Measurements from ENCODE around the gene CIC. TPM values are rescaled to one million over a fixed set of nuclear protein-coding genes. Genes with fewer than 3 reads are reported as not detected.
"Not testable (repeated sequence)": the region's sequence is repeated elsewhere in the genome, so short reads cannot be mapped to it uniquely, and the experiment has no call there.

CIC gene
- total RNA-seq, 1 donor from 2014 or later, result 33.7 TPM

DNA sequence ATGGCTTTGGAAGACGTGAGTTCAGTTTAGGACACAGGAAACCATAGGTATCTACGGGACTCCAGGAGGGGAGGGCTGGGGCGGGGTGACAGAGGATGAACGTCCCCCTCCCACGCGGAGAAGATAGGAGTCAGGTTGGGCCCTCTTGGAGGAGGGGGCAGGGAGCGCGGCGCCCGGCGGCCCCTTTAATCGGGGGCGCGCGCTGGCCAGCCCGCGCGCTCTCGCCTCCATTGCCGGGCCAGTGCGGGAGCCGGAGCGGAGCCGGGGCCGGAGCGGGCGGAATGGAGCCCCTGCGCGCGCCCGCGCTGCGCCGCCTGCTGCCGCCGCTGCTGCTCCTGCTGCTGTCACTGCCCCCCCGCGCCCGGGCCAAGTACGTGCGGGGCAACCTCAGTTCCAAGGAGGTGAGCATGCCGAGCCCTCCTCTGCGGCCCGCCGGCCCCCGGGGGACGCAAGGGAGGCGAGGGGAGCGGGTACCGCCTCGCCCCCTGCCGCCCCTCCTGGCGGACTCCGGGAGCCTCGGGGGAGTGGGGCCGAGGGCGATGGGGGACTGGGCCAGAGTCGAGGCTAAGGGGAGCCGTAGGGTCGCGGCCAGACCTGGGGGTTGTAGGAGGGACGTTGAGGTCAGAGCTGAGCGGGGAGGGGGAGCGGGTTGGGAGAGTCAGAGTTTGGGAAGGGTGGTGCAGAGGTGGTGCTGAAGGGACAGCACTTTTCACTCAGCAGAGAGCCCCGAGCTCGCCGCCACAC lies 44.2 kb downstream of the CIC start, which contains the start of gene TMEM145:
Gene TMEM145, plus strand, starts transcription at position 214 of the 744 bp plus-strand sequence. Its CDS starts 68 bp downstream, at position 282.
- DNase-seq, result peak; percentile 73

DNA sequence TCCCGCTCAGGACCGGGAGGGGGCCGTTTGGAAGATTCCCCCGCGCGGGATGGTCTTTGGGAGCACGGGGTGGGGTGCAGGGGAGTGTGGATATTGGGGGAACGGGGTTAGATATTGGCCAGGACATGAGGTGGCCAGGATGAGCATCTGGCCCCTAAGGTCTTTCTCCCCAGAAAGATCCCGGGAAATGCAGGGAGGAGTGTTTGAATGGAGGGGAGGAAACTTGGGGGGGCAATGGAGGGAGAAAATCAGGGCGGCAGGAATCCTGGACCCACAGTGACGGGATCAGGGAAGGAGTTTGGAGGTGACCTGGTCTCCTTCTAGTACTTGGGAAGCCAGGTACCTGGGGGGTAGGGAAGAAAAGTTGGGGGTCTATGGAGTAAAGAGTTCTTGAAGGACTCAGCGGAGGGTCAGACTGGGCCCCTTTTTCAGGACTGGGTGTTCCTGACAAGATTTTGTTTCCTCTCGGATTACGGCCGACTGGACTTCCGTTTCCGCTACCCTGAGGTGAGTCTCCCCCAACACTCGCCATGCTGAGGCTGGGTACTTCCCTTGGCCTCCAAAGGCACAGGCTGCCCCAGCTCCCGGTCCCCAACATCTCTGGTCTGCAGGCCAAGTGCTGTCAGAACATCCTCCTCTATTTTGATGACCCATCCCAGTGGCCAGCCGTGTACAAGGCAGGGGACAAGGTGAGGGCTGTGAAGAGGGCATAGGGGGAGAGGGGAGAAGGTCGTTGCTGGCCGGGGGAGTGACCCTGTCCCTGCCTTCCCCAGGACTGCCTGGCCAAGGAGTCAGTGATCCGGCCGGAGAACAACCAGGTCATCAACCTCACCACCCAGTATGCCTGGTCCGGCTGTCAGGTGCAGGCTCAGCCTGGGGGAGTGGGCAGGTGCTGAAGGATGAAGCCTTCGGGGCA lies 45.0 kb downstream of the CIC start:
- no peak for DNase-seq

DNA sequence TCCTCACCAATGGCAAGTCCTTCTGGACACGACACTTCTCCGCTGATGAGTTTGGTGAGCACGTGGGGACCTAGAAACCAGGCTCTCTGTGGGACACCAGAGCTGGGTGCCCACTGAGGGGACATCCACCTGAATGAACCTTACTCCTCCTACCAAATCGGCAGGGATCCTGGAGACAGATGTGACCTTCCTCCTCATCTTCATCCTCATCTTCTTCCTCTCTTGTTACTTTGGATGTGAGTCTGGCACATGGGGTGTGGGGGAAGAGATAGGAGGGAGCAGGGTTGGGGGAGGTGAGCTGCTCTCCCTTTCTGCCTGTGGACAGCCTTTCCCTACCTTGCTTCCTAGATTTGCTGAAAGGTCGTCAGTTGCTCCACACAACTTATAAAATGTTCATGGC lies 46.0 kb downstream of the CIC start:
- no peak for DNase-seq

DNA sequence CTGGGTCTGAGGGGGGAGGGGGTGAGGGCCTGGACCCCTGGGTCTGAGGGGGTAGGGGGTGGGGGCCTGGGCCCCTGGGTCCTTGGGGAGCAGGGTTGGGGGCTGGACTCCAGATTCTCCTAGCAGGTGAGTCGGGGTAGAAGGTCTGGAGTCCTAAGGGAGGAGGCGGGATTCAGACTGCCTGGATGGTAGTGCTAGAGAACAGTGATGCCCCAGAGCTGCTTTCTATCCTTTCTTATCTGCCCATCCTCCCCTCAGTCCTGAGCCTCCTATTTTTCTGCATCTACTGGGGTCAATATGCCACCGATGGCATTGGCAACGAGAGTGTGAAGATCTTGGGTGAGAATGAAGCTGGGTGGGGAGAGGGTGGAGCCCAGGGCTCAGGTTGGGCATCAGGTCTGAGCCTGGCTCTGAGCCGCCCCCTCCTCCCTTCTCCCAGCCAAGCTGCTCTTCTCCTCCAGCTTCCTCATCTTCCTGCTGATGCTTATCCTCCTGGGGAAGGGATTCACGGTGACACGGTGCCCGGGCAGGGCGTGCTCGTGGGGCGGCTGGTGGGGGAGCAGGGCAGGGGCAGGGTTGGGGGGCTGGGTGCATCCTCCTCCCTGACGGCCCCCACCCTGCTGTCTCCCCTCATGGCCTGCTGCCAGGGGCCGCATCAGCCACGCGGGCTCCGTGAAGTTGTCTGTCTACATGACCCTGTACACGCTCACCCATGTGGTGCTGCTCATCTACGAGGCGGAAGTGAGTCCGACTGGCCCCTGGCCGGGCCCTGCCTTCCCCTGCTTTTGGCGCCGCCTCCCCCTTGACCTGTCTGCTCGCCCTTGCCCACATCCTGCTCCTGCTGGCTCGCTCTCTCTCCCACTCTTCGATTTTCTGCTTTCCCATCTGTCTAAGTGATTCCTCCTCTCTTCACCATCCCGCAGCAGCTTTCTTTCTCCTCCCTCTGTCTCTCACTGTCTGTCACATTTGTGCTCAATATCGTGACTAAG lies 47.5 kb downstream of the CIC start:
- DNase-seq, result no peak

DNA sequence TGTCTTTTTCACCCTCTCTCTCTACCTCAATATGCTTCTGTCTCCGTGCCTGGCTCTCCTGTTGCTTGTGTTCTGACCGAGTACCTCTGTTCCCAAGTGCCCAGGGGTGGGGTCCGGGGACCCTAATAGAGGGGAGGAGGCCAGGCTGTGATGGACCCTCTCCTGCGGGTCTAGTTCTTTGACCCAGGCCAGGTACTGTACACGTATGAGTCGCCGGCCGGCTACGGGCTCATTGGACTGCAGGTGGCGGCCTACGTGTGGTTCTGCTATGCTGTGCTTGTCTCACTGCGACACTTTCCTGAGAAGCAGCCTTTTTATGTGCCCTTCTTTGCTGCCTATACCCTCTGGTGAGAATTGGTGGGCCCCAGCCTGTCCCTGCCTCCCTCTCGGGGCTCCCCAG lies 48.5 kb downstream of the CIC start:
- no peak for DNase-seq

DNA sequence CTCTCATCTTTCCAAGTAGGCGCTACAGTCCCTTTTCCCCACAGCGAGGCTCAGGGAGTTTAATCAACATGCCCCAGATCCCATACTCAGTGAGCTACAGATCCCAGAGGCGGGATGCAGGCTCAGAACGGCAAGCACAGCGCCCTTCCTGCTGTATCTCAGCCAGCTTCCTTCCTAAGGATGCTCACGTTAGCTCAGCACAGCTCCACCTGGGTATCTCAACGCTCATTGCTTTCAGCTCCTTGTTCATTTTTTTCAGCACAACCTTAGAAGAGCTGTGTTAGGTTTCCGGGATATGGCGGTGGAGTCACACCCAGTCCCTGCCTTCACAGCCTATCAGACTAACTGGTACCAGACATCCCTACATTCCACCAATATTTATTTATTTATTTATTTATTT lies 53.3 kb downstream of the CIC start:
- no peak for DNase-seq

DNA sequence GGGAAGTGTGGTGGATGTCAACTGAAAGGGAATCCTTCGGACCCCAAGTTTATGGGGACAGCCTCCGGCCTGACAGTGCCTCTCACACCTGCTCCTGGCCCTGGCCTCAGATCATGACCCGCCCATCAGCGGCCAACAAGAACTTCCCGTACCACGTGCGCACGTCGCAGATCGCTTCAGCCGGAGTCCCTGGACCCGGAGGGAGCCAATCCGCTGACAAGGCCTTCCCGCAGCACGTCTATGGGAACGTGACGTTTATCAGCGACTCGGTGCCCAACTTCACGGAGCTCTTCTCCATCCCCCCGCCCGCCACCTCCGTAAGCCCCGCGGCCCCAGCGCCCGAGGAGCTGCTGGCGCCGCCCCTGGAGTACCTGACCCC lies 54.4 kb downstream of the CIC start:
- no peak for DNase-seq

DNA sequence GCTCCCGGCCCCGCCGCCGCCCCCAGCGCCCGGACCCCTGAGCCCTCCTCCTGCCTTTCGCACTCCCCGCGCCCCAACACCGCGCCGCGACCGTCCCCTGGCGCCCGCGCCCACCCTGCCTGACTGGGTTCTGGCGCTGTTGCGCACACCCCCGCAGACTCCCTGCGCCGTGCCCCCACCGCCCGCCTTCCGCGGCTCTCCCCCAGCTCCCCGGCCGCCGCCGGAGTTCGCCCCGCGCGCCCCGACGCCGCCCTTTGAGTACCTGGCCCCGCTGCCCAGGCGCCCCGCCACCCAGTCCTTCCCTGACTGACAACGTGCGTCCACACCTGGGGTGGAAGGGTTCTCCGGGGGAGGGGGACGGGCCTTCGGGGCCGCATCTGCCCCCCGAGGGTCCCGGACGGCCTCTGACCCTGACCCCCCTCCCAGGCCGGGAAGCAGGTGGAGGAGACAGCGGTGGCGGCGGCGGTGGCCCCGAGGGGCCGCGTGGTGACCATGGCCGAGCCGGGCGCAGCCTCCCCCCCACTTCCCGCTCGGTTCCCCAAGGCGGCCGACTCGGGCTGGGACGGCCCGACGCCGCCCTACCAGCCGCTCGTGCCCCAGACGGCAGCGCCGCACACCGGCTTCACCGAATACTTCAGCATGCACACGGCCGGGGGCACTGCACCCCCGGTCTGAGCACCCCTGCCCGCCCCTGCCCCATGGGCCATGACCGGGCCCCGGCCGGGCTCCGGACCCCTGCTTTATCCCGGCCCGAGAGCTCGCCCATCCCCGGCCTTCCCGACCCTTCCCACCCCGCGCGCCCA lies 55.0 kb downstream of the CIC start:
- no peak for DNase-seq

DNA sequence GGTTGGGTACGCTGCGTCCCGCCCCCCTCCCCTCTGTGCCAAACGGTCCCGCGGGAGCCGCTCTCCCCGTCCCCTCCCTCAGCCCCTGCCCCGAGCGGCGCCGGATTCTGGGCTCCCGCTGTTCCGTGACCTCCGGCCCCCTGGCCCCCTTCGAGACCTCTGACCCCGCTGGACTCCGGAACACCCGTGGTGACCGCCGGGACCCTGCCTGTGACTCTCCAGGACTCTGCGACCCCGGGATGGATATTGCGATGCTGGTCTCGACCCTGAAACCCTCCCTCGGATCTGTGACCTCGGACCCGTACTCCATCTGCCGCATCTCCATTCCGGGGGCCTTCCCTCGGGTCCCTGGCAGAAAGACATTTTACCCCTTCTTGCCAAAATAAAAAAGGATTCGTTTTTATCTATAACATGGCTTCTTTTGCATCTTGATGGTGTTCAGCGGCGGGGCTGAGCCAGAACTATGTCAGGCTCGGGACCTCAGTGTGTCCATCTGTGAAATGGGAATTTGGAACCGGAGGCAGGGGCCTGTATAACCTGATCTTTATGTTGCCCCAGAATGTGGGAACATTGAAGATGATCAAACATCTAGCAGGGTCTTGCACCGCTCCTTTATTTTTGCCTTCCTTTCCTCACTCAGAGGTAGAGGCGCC lies 55.7 kb downstream of the CIC start:
- DNase-seq, result no peak

DNA sequence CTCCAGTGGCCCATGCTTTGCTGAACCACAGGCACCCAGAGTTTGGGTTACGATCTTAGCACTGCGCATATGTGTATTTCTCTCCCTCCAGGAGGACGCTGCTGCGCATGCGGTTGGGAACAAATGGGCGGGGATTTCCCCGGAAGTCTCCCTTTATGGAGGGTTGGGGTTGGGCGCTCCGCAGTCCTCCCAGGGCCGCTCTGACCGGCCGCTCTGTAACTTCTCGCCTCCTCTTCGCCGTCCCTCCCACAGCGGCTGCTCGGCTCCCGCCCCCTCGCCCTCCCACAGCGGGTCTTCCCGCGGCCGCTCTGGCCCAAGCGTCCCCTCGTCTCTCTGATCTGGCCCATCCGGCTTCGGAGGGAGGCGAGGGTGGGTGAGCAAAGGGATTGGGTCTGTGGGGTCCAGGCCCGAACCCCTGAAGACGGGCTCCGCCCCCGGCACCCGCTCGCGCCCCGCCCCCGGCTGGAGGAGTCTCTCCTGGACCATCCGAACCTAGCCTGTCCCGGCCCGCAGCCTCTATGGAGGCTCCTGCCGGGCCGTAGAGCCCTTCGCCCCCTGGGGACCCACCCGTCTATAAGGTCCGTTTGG lies 56.4 kb downstream of the CIC start, which contains the start of gene MEGF8:
Gene MEGF8, plus strand, starts transcription at position 328 of the 588 bp plus-strand sequence. CDS start 609 bp downstream, outside the sequence.
- DNase-seq, result peak; percentile 100

DNA sequence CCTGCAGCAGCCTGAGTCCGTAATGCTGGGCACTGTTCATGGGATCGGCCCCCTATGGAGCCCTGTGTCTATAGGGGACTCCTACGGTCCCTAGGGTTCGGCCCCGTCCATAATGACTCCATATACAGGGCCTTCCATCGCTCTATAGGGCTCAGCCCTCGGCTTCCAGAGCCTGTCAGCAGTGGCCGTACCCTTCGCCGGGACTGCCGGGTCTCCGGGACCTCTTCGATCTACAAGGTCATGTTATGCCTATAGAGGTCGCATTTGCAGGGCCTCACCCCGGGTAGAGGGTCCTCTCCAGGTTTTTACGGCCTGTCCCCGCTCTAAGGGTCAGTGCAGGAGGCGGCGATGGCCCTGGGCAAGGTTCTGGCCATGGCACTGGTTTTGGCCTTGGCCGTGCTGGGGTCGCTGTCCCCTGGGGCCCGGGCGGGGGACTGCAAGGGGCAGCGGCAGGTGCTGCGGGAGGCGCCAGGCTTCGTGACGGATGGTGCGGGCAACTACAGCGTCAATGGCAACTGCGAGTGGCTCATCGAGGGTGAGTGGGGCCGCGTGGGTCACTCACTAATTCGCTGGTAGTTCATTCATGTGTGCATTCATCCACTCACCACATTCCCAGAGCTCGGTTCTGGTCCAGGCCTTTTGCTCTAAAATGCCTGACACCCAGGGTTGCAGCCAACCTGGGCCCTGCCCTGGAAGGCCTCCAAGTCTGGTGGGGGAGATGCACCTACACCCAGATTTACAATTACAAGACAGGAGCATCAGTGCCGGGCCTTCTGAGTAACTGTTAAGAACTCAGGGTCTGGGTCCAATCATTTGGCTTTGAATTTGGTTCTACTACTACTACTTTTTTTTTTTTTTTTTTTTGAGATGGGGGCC lies 57.1 kb downstream of the CIC start:
- peak; percentile 26 for DNase-seq

DNA sequence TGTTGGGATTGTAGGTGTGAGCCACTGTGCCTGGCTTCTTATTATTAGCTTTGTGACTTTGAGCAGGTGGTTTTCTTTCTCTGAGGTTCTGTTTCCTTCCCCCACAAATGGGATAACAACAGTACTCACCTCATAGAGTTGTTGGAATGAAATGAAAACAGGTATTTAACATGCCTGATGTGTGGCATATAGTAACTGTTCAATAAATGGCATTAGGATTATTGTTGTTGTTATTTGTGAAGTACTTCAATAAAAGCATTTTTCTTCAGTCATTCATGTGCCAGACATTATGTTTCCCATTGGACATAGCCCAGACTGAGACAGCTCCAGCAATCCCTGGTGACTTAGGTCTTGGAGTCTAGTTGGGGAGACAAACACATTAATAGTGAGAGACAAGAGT lies 57.9 kb downstream of the CIC start:
- DNase-seq, result no peak

DNA sequence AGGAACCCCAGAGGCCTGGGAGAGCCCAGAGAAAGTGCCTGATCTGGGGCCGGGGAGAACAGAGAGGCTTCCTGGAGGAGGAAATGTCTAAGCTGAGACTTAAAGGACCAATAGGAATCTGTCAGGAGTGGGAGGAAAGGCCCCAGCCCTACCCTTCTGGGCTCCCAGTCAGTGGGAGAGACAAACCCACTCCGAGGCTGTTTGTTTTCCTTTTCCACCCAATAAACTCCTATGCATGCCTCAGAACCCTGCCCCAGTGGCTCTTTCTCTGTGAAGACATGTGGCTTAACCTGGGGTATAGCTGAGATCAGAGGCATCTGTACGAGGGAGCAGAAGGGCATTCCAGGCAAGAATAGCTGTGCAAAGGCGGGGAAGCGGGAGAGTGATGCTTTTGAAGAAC lies 58.3 kb downstream of the CIC start:
- no peak for DNase-seq

DNA sequence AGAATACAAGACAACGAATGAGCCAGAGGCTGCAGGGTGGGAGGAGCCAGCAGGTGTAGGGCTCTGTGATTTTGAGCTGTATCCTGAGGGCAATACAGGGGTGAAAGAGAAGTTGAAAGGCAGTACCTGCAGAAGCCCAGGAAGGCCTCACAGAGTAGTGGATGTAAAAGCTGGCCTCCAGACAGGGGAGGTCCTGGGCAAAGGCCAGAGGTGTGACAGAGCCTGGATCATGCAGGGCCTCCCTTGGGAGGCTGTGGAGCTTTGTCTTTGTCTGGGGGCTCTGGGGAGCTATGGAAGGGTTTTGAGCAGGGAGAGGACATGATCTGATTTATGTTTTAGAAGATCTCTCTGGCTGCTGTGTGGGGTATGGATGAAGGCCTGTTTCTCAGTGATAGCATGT lies 59.1 kb downstream of the CIC start:
- no peak for DNase-seq

DNA sequence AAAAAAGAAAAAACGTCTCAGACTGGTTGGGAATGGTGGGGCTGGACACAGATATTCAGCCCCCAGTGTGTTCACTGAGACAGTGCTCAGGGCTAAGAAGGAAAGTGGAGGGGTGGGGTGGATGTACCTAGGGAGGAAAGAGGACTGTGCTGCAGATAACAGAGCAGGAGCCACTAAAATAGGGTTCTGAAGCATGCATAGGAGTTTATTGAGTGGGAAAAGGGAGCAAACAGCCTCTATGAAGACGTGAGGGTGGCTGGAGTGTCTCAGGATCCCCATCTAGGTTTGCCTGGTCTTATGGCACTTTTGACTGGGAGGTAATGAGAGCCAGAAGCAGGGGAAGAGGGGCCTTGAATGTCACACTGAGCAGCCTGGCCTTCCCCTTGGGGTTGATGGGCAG lies 59.8 kb downstream of the CIC start:
- DNase-seq, result no peak

DNA sequence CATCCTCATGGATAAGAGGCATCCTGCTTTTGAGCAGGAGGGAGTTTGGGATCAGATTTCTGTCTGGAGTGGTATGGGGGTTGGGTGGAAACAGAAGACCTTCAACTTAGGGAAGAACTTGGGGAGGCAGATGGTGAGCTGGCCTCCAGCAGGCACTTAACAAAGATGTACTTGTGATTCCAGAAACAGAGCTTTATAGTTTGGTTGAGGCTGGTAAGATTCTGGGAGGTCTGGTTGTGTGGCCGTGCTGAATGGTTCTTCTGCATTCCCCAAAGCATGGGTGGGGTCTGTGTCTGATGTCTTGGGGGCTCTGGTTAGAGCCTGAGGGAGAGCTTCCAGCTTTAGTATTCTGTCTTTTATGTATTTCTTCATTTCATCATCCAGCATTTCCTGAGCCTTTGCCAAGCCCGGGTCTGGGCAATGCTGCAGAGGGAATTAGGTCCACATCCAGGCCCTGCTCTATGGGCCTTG lies 61.2 kb downstream of the CIC start:
- DNase-seq, result peak; percentile 64

DNA sequence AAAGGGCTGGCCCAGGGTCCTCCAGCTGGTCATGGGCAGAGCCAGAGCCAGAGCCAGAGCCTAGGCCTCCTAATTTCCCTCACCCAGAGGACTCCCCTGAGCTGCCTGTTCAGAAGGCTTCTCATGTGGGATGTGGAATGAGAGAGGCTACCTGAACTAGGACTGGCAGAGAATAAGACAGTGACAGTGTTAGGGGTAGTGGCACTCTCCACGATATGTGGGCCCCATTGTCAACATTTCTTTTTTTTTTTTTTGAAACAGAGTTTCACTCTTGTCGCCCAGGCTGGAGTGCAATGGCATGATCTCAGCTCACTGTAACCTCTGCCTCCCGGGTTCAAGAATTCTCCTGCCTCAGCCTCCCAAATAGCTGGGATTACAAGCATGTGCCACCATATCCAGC lies 62.3 kb downstream of the CIC start:
- DNase-seq, result not testable (repeated sequence)

DNA sequence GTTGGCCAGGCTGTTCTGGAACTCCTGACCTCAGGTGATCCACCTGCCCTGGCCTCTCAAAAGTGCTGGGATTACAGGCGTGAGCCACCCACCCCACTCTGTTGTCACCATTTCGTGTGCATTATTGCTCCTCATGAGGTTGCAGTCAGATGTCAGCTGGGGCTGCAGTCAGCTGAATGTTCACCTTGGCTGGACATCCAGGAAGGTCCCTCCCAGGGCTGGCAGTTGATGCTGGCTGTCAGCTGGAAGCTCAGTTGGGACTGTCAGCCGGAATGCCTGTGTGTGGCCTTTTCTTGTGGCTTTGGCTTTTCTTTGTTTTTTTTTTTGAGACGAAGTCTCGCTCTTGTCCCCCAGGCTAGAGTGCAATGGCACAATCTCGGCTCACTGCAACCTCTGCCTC lies 63.0 kb downstream of the CIC start:
- DNase-seq, result no peak

DNA sequence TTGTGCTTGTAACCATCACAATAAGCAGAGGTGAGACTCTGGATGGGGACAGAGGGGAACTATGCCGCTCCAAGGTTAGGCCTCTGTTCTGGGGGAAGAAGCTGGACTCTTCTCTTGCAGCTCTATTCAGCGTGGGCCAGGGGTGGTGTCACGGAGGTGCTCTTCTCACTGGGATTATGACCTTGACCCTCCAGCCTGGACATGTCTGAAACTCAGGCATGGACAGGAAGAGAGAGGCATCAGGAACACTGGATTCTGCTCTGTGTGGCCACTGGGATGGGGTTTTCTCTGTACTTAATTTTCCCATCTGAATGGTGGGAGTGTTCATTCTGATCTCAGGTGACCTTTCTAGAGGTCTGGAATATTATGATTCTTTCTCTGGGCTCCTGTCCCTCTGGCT lies 64.0 kb downstream of the CIC start:
- no peak for DNase-seq
